Activated T-cell treated with anti-CD3 and anti-CD28 coated beads for 4 hours (primary cell): ENCODE measurements around the gene ACSL6.

ENCODE experiments used
- DNase-seq: peaks from one replicate; pipeline ENCODE4 v3.0.0-alpha.2; 2020

The ACSL6 gene

DNA sequence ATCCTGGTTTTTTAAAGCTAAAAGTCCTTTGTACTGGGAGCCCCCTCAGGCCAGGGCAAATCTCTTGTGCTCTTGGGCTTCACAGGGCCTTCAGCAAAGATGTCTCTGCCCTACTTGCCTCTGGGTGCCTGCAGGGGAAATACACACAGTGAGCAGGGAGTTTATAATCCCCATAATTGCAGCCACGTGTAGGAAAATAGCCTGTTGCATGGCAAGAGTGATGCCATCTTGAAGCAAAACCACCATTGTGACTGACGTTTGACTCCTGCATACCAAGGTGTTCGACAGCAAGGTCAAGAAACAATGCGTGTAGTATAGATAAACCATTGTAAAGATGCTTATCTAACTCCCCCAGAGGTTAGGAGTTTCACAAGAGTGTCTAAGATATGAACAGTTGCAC is 37.6 kb upstream of the ACSL6 start:
- DNase-seq, result no peak

GRCh38 chr5:132046880-132047299 is 35.4 kb upstream of the ACSL6 start:
- no peak for DNase-seq

DNA sequence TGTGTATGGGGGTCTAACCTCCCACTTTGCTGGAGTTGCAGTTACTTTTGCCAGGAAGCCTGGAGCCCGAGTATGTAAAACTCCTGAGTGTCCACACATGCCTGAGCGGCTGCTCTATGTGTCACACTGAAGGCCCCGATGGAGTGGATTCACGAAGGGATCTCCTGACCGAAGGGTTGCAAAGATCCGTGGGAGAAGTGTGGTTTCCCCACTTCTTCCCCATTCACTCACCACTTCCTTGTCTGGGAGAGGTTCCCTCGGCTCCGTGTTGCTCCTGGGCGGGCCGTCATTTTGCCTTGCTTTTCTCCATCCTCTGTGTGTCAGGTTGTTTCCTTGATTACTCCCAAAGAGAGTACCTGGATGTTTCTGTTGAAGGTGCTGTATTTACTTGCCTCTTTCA is 32.7 kb upstream of the ACSL6 start:
- no peak for DNase-seq

DNA sequence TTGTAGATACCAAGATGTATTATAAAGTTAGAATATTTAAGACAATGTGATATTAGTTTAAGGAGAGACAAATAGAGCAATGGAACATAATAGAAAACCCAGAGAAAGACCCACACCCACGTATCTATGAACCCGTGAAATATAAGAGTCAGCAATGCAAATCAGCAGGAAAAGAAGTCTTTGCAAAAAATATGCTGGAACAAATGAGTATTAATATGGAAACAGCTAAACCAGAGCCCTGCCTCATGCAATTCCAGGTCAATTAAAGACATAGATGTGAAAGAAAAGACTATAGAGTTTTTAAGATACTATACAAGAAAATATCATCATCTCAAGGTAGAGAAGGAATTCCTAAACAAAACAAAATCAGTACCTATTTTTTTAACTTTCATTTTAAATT is 25.9 kb upstream of the ACSL6 start:
- no peak for DNase-seq

DNA sequence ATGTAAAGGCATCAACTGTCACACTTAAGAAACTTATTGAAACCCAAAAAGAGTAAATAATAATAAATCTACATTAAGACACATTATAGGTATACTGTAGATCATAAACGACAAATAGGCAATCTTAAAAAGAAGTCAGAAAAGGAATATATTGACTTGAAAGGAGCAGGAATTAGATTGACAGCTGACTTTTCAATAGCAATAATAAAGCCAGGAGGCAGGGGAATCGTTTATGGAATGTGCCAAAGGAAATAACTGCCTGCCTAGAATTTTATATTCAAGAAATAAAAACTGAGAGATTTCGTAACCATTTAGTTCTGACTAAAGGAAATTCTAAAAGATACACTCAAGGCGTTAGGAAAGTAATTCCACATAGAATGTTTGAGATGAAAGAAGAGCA is 21.7 kb upstream of the ACSL6 start:
- DNase-seq, result no peak

DNA sequence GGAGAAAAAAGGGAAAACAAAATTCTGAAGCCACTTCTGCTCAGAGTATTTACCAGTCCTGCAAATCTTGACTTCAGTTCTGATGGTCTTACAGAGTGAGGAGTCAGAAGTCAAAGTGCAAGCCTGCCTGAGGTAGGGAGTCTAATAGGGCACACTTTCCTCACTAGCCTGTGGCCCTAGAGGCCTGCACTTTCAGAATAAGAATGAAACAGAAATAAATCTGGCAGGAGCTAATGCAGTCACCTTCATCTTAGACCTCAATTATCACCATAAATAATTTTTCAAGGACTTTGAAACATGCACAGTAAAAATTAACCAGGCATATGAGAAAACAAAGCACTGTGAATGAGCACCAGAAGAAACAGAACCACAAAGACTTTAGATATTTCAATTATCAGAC is 20.7 kb upstream of the ACSL6 start:
- no peak for DNase-seq

DNA sequence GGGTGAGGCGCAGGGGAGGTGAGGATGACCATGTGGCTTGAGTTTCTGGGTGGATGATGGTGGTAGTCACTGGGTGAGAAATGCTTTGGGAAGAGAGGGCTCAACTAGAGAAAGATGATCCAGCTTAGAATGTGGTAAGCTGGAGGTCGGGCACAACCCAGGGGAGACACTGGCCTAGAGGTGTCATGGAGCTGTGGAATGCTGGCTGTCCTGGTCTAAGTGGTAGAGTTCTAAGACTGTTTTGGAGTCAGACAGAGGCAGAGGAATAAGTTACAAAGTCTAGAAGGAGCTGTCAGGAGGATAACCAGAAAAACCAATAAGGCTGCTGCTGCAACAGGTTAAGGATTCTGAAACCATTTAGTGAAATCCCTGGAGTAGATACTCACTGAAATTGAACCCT is 19.2 kb upstream of the ACSL6 start:
- DNase-seq, result no peak

GRCh38 chr5:132029609-132030330 is 18.3 kb upstream of the ACSL6 start:
- DNase-seq, result no peak

DNA sequence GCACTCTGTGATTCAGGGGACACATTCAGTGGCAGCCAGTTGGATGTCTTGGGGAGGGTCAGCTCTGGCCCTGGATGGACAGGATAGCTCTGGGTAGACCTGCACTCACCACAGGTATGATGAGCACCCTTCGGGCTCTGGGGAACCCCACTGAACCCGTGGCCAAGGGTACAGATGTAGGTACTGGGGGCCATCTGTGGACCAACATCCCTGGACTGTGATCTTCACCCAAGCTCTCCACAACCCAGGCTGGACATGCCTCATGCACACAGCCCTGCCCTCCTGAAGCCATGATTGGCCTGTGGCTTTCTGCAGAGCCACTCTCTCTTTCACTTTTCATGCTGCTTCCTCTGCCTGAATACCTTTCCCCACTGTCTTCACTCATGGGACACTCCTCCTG is 15.6 kb upstream of the ACSL6 start:
- DNase-seq, result no peak

DNA sequence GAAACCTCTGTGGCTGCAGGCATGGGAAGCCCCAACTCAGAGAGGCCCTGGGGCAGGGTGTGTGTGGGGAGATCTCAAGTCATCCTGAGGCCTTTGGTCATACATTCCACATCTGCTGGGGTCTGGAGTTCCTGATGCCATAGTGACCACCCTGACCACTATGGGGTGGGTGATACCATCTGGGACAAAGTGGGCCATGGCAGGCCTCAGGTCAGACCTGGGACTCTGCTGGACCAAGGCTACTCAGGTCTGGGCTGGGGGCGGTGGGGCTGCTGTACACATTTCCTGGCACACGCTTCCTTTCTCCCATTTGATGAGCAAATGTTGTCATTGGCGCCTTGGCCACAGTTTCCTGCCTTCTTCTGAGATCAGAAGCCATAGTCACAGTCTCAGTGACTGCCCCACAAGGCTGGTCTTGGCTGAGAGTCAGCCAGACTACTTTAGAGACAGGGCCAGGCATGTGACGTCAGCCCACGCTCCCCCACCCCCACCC is 15.1 kb upstream of the ACSL6 start:
- no peak for DNase-seq

DNA sequence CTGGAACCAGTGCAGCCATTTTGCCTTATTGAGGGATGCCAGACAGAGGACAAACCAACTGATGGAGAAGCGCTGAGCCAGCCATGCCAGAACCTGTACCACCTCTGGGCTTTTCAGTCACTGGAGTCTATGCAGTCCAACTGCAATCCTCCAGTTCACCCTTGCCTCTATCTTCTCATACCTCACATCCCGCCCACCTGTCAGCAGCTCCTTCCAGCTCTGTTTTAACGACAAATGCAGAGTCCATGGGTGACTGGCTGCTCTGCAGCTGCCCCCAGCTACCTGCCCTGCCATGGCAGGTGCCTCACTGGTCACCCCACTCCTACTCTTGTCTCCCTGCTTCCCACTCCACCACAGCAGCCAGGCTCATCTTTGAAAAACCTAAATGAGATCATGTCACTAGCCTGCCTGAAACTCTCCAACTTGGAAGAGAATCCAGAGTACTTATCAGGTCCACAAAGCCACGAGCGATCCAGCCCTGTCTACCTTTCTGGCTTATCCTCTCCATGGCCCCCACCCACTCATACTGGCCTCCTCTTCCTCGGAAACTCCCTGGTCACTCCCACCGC is 14.0 kb upstream of the ACSL6 start:
- no peak for DNase-seq

- no peak for DNase-seq
Observed at GRCh38 chr5:132024789-132025402, 13.4 kb upstream of the ACSL6 start.

- DNase-seq, result no peak
Observed at GRCh38 chr5:132024117-132024435, 12.6 kb upstream of the ACSL6 start.

DNA sequence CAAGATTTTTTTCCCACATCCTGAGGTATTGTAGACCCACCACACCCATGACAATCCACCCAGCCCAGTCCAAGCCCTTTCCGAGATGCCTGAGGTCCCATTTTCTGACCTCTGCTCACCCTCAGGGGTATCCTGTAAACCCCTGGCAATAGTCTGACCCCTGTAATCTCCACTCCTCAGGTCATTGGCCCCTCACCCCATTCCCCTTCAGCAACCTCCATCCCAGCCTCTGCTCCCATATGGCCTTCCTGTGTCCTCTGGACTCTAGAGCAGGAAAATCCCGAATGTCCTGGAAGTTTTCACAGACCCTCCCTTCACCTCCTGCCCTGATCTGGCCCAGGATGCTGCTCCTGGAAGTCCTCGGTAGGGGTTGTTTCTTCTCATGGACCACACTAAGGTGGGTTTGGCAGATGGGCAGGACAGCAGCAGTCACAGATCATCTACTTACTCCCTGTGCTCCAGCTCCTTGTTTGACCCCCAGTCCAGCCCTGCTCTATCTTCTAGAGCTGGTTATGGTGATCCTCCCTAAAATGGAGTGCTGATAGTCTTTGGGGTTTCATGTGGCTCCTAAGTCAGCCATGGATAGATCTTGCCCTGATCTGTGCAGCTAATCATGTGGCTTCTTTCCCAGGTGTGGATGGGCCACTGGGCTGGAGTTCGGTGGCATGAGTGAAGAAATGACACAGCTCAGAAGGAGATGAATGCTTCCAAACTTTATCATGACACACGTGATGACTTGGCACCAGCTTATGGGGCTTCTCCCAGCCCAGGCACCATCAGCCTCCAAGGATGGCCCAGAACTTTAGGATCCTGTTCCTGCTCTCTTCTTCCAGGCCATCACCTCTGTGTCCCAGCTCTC is 12.0 kb upstream of the ACSL6 start:
- DNase-seq, result no peak

GRCh38 chr5:132022737-132023136 is 11.3 kb upstream of the ACSL6 start:
- DNase-seq, result no peak

- DNase-seq, result no peak
Observed at GRCh38 chr5:132021654-132022053, 10.2 kb upstream of the ACSL6 start.

DNA sequence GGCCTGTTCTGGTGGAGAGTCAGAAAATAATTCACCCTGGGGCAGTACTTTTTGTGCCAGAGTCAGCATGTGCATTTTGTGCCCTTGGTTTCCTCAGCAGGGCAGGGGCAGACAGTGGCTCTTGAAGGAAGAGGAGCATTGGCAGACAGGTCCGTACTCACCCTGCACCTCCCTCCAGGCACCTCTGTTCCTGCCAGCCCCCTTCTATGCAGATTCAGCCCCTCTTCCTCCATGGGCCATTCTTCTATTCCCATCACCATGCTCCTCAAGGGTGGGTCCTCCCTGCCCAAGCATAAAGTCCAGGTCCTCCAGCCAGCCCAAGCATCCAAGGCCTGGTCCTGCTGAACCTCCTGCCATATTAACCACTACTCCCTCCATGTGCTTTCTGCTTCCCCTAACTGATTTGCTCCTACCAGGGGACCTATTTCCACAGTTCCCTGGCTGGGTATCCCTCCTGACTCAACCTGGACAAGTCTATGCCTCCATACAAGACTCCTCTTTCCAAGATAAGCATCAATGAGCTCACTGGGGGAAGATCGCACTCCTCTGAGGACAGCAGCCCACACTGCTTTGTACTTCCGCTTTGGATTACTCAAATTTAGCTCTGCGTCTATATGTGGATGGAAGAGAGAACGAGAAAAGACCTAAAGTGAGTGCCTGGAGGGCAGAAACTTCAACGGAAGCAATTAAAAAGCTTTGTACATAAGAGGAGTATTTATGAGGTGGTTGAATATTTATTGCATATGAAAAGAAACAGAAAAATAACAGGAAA is 9.3 kb upstream of the ACSL6 start:
- no peak for DNase-seq

- peak; percentile 53 for DNase-seq
Observed at GRCh38 chr5:132019857-132020555, 8.5 kb upstream of the ACSL6 start.

DNA sequence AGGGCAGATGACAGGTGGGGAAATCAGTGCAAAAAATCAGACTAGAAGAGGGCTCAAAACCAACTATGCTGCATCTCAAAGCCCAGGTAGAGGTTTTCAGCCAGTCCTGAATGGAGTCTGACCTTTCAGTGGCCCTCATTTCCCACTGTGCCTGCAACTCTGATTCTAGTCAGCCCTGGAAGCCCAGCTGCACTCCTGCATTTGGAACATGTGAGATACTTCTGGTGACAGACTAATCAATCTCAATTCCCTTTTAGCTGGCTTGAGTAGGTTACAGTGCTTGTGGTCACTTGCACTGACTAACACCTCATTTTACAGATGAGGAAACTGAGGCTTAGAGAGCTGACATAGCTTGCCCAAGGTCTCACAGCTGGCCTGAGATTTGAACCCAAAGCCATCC is 7.9 kb upstream of the ACSL6 start:
- no peak for DNase-seq

- no peak for DNase-seq
Observed at GRCh38 chr5:132017738-132018625, 6.5 kb upstream of the ACSL6 start.

- DNase-seq, result no peak
Observed at GRCh38 chr5:132017316-132017715, 5.9 kb upstream of the ACSL6 start.
